Chondrocyte (in vitro differentiated cells): ENCODE results near the gene PLEKHH1. TPM values are rescaled to one million over a fixed set of nuclear protein-coding genes. Genes with fewer than 3 reads are reported as not detected.

ENCODE experiments used
- DNase-seq: peaks from one replicate; pipeline ENCODE4 v3.0.0; 2021; ENCODE audit warnings: mixed read lengths, low spot score
- H3K27ac Mint-ChIP-seq: one replicate; pipeline ENCODE4 v1.8.0; 2021; ENCODE audit warnings: mild to moderate bottlenecking, moderate library complexity, mixed read lengths; ENCODE audit not compliant: unreplicated experiment
- H3K27me3 Mint-ChIP-seq: 2 replicates; pipeline ENCODE4 v1.8.0; 2021; ENCODE audit warnings: low read depth, mixed read lengths
- H3K36me3 Mint-ChIP-seq: 2 replicates; pipeline ENCODE4 v1.8.0; 2021; ENCODE audit warnings: low read depth, mixed read lengths
- H3K4me1 Mint-ChIP-seq: 2 replicates; pipeline ENCODE4 v1.8.0; 2021; ENCODE audit warnings: low read depth, mild to moderate bottlenecking, mixed read lengths
- H3K4me3 Mint-ChIP-seq: one replicate; pipeline ENCODE4 v1.8.0; 2021; ENCODE audit warnings: mild to moderate bottlenecking, moderate library complexity, mixed read lengths; ENCODE audit not compliant: unreplicated experiment
- H3K9me3 Mint-ChIP-seq: 2 replicates; pipeline ENCODE4 v1.8.0; 2021; ENCODE audit warnings: low read depth, mixed read lengths
- total RNA-seq: library from RNA; stranded (reverse); gene quantifications from 3 replicates; pipeline ENCODE4 v1.2.1, GENCODE V29; 2021
- TF ChIP-seq, protein P1 (sequence below): fragments of 200-600 bp; sonication (generic); IDR thresholded peaks from 2 replicates; pipeline ENCODE4 v1.5.0; 2021; ENCODE audit warnings: antibody characterized with exemption, mild to moderate bottlenecking, moderate library complexity

Gene PLEKHH1
- total RNA-seq, 1 donor from 2014 or later, result 2.8 TPM

DNA sequence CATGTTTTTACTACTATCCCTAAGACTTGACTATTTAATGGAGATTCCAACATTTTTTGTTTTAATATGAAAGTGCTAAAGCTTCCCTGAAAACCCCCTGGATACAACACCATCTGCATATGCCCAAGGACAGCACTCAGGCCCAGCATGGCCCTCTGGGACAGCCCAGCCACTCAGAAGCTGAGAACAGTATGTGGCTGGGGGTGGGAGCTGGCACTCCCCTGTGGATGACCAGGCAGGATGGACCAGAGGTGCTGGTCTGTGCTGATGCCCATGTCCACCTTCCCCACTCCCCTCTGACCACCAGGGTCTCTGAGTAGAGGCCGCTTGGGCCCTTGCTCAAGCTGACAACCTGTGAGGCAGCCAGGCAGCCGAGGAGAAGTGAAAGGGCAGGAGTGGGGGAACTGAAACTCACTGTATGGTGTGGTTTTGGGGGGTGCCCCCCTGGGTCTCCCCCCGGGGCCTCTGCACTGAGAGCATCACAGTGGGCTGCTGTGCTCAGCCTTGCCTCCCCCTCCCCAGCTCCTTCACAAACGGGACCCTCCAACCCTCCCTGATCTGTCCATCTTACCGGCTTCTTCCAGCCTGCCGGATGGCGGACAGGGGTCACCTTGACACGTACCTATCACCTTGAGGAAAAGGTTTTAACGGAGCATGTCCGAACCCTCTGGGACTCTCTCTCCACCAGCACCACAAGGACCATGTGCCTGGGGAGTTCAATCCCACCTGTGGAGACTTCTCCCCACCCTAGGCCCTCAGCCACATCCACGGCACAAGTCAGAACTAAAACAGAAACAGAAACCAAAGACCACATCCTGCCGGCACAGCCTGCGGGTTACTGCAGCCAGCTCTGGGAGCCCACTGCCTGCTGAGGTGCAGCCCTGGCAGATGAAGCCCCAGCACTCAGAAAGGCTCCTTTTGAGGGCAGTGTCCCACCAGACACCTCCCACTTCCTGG is 44.9 kb upstream of the PLEKHH1 start, which contains the start of gene TMEM229B:
Gene TMEM229B (minus strand): TSS at position 785 of the 957 bp plus-strand sequence. CDS start 14,798 bp downstream, outside the sequence.
- TF ChIP-seq, protein P1, sequence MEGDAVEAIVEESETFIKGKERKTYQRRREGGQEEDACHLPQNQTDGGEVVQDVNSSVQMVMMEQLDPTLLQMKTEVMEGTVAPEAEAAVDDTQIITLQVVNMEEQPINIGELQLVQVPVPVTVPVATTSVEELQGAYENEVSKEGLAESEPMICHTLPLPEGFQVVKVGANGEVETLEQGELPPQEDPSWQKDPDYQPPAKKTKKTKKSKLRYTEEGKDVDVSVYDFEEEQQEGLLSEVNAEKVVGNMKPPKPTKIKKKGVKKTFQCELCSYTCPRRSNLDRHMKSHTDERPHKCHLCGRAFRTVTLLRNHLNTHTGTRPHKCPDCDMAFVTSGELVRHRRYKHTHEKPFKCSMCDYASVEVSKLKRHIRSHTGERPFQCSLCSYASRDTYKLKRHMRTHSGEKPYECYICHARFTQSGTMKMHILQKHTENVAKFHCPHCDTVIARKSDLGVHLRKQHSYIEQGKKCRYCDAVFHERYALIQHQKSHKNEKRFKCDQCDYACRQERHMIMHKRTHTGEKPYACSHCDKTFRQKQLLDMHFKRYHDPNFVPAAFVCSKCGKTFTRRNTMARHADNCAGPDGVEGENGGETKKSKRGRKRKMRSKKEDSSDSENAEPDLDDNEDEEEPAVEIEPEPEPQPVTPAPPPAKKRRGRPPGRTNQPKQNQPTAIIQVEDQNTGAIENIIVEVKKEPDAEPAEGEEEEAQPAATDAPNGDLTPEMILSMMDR, result no peak
- Mint-ChIP-seq H3K27me3 (peaks cover 5% of the 10 kb centered on the region), H3K4me3 (no peak within 1 kb of the TSS), H3K9me3 (peaks cover 6% of the 10 kb centered on the region), H3K36me3 (peaks cover 5% of the 10 kb centered on the region), H3K4me1 (peaks cover 15% of the 10 kb centered on the region), H3K27ac (no peak within 1 kb of the TSS)
- DNase-seq, result no peak

DNA sequence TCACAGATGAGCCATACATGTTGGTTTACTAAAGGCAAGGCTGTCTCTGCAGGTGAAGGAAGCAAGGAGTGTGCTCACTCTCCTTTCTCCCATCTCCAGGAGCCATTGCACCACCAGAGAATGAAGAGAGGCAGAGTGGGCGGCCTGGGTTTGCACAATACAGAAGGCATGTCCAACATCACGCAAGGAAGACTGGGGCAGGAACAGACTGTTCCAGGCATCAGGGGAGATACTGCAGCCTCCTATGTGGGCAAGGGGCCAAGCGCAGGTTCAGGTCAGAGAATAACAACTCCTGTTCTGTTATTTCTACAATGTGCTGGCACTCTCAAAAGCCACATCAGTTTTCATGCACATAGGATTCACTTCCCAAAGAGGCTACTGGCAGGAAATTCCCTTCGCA is 42.9 kb upstream of the PLEKHH1 start:
- no peak overlapping the region for H3K4me3 Mint-ChIP-seq
- H3K27ac Mint-ChIP-seq, result no peak overlapping the region
- peaks cover 15% of the 10 kb centered on the region for H3K4me1 Mint-ChIP-seq
- DNase-seq, result no peak
- TF ChIP-seq, protein P1, result no peak
- peaks cover 5% of the 10 kb centered on the region for H3K27me3 Mint-ChIP-seq
- peaks cover 6% of the 10 kb centered on the region for H3K36me3 Mint-ChIP-seq
- H3K9me3 Mint-ChIP-seq, result peaks cover 11% of the 10 kb centered on the region

DNA sequence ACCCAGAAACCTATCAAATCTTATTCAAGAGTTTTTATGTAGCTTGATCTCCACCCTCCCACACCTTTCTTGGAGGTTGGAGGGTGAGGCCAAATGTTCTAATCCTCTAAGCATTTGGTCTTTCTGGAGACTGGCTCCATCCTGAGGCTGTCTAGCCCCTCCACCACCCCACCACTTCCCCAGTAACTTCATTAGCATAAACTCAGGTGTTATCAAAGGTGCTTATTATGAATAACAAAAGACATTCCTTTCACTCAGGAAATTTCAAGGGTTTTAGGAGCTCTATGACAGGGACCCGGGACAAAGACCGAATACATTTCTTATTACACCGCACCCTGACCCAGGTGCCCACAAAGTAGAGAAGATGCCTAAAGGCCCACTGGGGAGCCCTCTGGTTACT is 41.8 kb upstream of the PLEKHH1 start:
- TF ChIP-seq, protein P1, result no peak
- H3K36me3 Mint-ChIP-seq, result peaks cover 6% of the 10 kb centered on the region
- peaks cover 5% of the 10 kb centered on the region for H3K27me3 Mint-ChIP-seq
- peaks cover 11% of the 10 kb centered on the region for H3K9me3 Mint-ChIP-seq
- no peak for DNase-seq
- no peak overlapping the region for H3K27ac Mint-ChIP-seq
- H3K4me3 Mint-ChIP-seq, result no peak overlapping the region
- peaks cover 5% of the 10 kb centered on the region for H3K4me1 Mint-ChIP-seq

DNA sequence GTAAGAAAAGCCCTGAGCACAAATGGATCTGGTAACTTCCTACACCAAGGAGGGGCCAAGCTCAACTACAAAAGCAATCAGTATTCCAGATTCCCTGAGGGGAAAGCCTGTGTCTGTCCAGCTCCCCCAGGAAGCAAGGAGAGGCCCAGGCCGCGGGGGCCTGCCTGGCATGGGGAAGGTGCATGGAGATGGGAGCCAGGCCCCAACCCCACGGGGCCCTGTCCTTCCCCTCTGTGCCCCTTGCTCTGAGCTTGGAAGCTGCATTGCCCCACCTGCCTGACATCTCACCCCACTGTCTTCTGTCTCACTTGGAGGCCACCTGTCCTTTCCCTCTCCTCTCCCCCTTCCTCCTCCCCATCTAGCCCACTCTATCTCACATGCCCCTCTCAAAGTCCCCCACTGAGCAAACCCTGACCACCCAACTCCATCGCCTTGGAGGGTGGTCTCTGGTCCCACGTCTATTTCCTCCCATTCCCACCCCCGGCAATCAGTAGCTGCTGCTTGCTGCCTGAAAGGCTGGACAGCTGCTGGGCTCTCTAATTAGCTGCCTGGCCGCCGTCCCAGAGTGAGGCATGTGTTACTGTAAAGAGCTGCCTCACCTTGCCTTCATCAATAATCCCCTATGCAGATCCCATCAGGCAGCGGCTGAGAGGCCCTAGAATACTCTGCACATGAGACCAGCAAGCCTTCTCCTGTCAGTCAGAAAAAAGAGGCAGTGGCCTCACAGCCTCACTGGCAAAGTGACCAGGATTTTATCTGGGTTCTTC is 41.2 kb upstream of the PLEKHH1 start:
- Mint-ChIP-seq H3K4me3 (no peak overlapping the region), H3K4me1 (peaks cover 5% of the 10 kb centered on the region), H3K27me3 (peaks cover 5% of the 10 kb centered on the region), H3K9me3 (peaks cover 11% of the 10 kb centered on the region), H3K36me3 (peaks cover 6% of the 10 kb centered on the region), H3K27ac (no peak overlapping the region)
- TF ChIP-seq, protein P1, result no peak
- no peak for DNase-seq

DNA sequence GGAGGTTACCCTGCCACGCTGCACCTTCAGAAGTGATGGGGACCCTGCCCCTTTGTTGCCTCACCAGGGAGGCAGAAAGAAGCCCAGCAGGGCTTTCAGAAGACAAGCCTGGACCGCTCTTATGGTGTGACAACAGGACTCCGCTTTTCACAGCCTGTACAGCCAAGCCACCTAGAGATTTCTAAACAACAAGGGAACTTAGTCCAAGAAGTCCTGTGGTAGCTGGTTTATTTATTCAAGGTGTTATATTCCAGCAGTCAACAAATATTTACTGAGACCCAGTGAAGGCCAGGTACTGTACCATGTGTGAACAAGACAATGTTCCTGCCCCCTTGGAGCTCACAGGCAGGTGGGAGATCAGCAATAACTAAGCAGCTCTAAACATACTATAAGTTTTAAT is 40.6 kb upstream of the PLEKHH1 start:
- Mint-ChIP-seq H3K9me3 (peaks cover 11% of the 10 kb centered on the region), H3K27me3 (peaks cover 5% of the 10 kb centered on the region), H3K36me3 (peaks cover 6% of the 10 kb centered on the region), H3K4me3 (no peak overlapping the region), H3K27ac (no peak overlapping the region), H3K4me1 (no peaks in the 10 kb centered on the region)
- TF ChIP-seq, protein P1, result no peak
- DNase-seq, result no peak
